HG03280 (cell line): Measurements from ENCODE around the gene KLRC2.
"Not testable (repeated sequence)": the region's sequence is repeated elsewhere in the genome, so short reads cannot be mapped to it uniquely, and the experiment has no call there.

ENCODE experiments used
- ATAC-seq: cut with Tn5 transposase; IDR thresholded peaks from one replicate; pipeline ENCODE4 v1.9.1; 2021; ENCODE audit warnings: mild to moderate bottlenecking, moderate library complexity; ENCODE audit not compliant: unreplicated experiment

Gene KLRC2

GRCh38 chr12:10406725-10407124 lies 29.1 kb downstream of the KLRC2 start:
- no peak for ATAC-seq

- no peak for ATAC-seq
Observed at GRCh38 chr12:10405294-10405693, 30.5 kb downstream of the KLRC2 start.

GRCh38 chr12:10404798-10405197 lies 31.0 kb downstream of the KLRC2 start:
- no peak for ATAC-seq

- ATAC-seq, result no peak
Observed at GRCh38 chr12:10400829-10401228, 35.0 kb downstream of the KLRC2 start.

- ATAC-seq, result no peak
Observed at GRCh38 chr12:10398168-10398567, 37.6 kb downstream of the KLRC2 start.

GRCh38 chr12:10397296-10397695 lies 38.5 kb downstream of the KLRC2 start:
- no peak for ATAC-seq

- ATAC-seq, result not testable (repeated sequence)
Observed at GRCh38 chr12:10396176-10396575, 39.6 kb downstream of the KLRC2 start.

- peak; percentile 76 for ATAC-seq
Observed at GRCh38 chr12:10395390-10395998, 40.3 kb downstream of the KLRC2 start.

GRCh38 chr12:10394531-10395152 lies 41.2 kb downstream of the KLRC2 start:
- not testable (repeated sequence) for ATAC-seq

GRCh38 chr12:10393291-10393690 lies 42.5 kb downstream of the KLRC2 start:
- no peak for ATAC-seq

- ATAC-seq, result no peak
Observed at GRCh38 chr12:10392394-10392930, 43.3 kb downstream of the KLRC2 start.

GRCh38 chr12:10390991-10391390 lies 44.8 kb downstream of the KLRC2 start:
- not testable (repeated sequence) for ATAC-seq

- ATAC-seq, result no peak
Observed at GRCh38 chr12:10389904-10390303, 45.9 kb downstream of the KLRC2 start, which contains the start of gene KLRK1. KLRK1 (minus strand) TSS chr12:10390041; CDS start chr12:10388810, 1,231 bp downstream.

- ATAC-seq, result no peak
Observed at GRCh38 chr12:10388624-10389413, 47.0 kb downstream of the KLRC2 start.

GRCh38 chr12:10387498-10387897 lies 48.3 kb downstream of the KLRC2 start:
- not testable (repeated sequence) for ATAC-seq

- no peak for ATAC-seq
Observed at GRCh38 chr12:10386857-10387256, 49.0 kb downstream of the KLRC2 start.

GRCh38 chr12:10385166-10385613 lies 50.6 kb downstream of the KLRC2 start:
- ATAC-seq, result no peak

- ATAC-seq, result no peak
Observed at GRCh38 chr12:10384191-10384590, 51.6 kb downstream of the KLRC2 start.

GRCh38 chr12:10381928-10382628 lies 53.7 kb downstream of the KLRC2 start:
- no peak for ATAC-seq
